HepG2 (cell line): Measurements from ENCODE around the gene MRPL50. TPM values are rescaled to one million over a fixed set of nuclear protein-coding genes. Genes with fewer than 3 reads are reported as not detected.

Experiments used
- AGO1 ChIP-seq: fragments of 200-400 bp; formaldehyde crosslinking; IDR thresholded peaks from 2 replicates; pipeline ENCODE4 v1.6.1; 2017; ENCODE audit warnings: mild to moderate bottlenecking, low read depth, low read length, moderate library complexity; ENCODE audit not compliant: poor library complexity, severe bottlenecking
- AGO2 ChIP-seq: fragments of 200-400 bp; formaldehyde crosslinking; optimal IDR thresholded peaks from 2 replicates; pipeline ENCODE3; 2017; ENCODE audit warnings: mild to moderate bottlenecking, low read depth, low read length, moderate library complexity
- ARID5B ChIP-seq: IDR thresholded peaks from 2 replicates; pipeline ENCODE4 v1.4.0; 2020; ENCODE audit warnings: mild to moderate bottlenecking, missing genetic modification reagents
- ASH2L ChIP-seq: fragments of 300-600, 200-600 bp; sonication (generic); IDR thresholded peaks from 2 replicates; pipeline ENCODE4 v1.7.0; 2017; ENCODE audit warnings: low read depth, mild to moderate bottlenecking, moderate library complexity, mixed read lengths, low read length; ENCODE audit not compliant: insufficient read length
- FOXO1 ChIP-seq: sonication (generic); formaldehyde crosslinking; IDR thresholded peaks from 2 replicates; pipeline ENCODE4 v1.4.0; 2020; ENCODE audit warnings: missing genetic modification reagents
- FOXP1 ChIP-seq, 2 experiments: fragments of 450-650 bp in 1 of 2; IDR thresholded peaks; 2 replicates each; pipeline ENCODE4 v1.6.1; 2017 to 2018; ENCODE audit warnings: antibody characterized with exemption in 1 of 2
- ISL2 ChIP-seq: sonication (generic); formaldehyde crosslinking; IDR thresholded peaks from 2 replicates; pipeline ENCODE4 v1.5.0; 2020; ENCODE audit warnings: missing genetic modification reagents
- JUND ChIP-seq: sonication (generic); formaldehyde crosslinking; IDR thresholded peaks from 2 replicates; pipeline ENCODE4 v1.8.0; 2022; ENCODE audit warnings: mild to moderate bottlenecking, missing genetic modification reagents
- NFE2L1 ChIP-seq: sonication (generic); formaldehyde crosslinking; IDR thresholded peaks from 2 replicates; pipeline ENCODE4 v1.4.0; 2020; ENCODE audit warnings: missing genetic modification reagents, mild to moderate bottlenecking, borderline replicate concordance
- PAF1 ChIP-seq: IDR thresholded peaks from 2 replicates; pipeline ENCODE4 v1.6.1; 2016; ENCODE audit warnings: missing genetic modification reagents, missing compliant biosample characterization
- ZFP90 ChIP-seq: sonication (generic); formaldehyde crosslinking; IDR thresholded peaks from 2 replicates; pipeline ENCODE4 v1.8.0; 2022; ENCODE audit warnings: missing genetic modification reagents, mild to moderate bottlenecking, inconsistent platforms, borderline replicate concordance
- ZKSCAN5 ChIP-seq: sonication (generic); formaldehyde crosslinking; IDR thresholded peaks from 2 replicates; pipeline ENCODE4 v1.5.1; 2020; ENCODE audit warnings: mild to moderate bottlenecking, missing genetic modification reagents
- ZNF281 ChIP-seq: sonication (generic); formaldehyde crosslinking; IDR thresholded peaks from 2 replicates; pipeline ENCODE4 v1.4.0; 2020; ENCODE audit warnings: missing genetic modification reagents, borderline replicate concordance
- ZNF484 ChIP-seq: sonication (generic); formaldehyde crosslinking; IDR thresholded peaks from 2 replicates; pipeline ENCODE4 v1.5.1; 2020; ENCODE audit warnings: mild to moderate bottlenecking, low read depth, missing genetic modification reagents, borderline replicate concordance
- ZNF609 ChIP-seq: sonication (generic); formaldehyde crosslinking; IDR thresholded peaks from 2 replicates; pipeline ENCODE4 v1.4.0; 2020; ENCODE audit warnings: mild to moderate bottlenecking, missing genetic modification reagents, borderline replicate concordance
- ZNF724P ChIP-seq: sonication (generic); formaldehyde crosslinking; IDR thresholded peaks from 2 replicates; pipeline ENCODE4 v1.8.0; 2022; ENCODE audit warnings: missing genetic modification reagents, borderline replicate concordance
- polyA plus RNA-seq, 8 experiments: library from polyadenylated mRNA; depleted of rRNA in 3 of 8; stranded (reverse) in 7 of 8; unstranded in 1 of 8; fragments of >200 nt; fragmentation: Illumina TruSeq in 4 of 8; extraction: Trizol in 4 of 8; gene quantifications; 2 replicates each; pipeline versions ENCODE4 v1.2.1 to v1.2.3, GENCODE V29; 2011 to 2016; ENCODE audit warnings: low read depth in 4 of 8, missing spikeins in 1 of 8, mixed read lengths in 1 of 8; ENCODE audit not compliant: insufficient read depth in 1 of 8
- total RNA-seq, 5 experiments: library from RNA; depleted of rRNA; stranded (reverse); fragments of >200 nt; fragmentation: Illumina TruSeq; extraction: Trizol; gene quantifications; 2 replicates each; pipeline ENCODE4 v1.2.3, GENCODE V29; 2016; ENCODE audit warnings: low read depth in 1 of 5

MRPL50 gene
- total and polyA plus RNA-seq, 2 of the 13 experiments (the other 11 are each of a cell fraction or from before 2014, with no cell fraction given) = 37.1 to 70.0 TPM

- peak; percentile 72; the same call in 1 of the 2 replicates for TF ChIP-seq ZNF281 (CRISPR knock-in tag)
- no peak for TF ChIP-seq AGO1
- no peak for TF ChIP-seq NFE2L1
- TF ChIP-seq ZKSCAN5 (CRISPR knock-in tag) = no peak
- peak; percentile 55 for TF ChIP-seq ASH2L
- no peak for TF ChIP-seq AGO2
- TF ChIP-seq PAF1 = no peak
- 0 out of 2 replicates have a peak, but pooled peaks have one; percentile 53 for TF ChIP-seq ISL2 (CRISPR knock-in tag)
- TF ChIP-seq ZNF484 (CRISPR knock-in tag) = no peak
- no peak; the same call in 1 of the 2 replicates for TF ChIP-seq ZNF609
- no peak for TF ChIP-seq JUND (CRISPR knock-in tag)
- TF ChIP-seq FOXO1 (CRISPR knock-in tag) = no peak
- no peak for TF ChIP-seq FOXP1 (IDR thresholded peaks at IDR 0.05)
- TF ChIP-seq FOXP1 (CRISPR knock-in tag; IDR thresholded peaks at IDR 0.05) = peak; percentile 51; the same call in 1 of the 2 replicates
- no peak for TF ChIP-seq ZFP90 (CRISPR knock-in tag)
- peak; percentile 36; the same call in 1 of the 2 replicates for TF ChIP-seq ARID5B (CRISPR knock-in tag)
- TF ChIP-seq ZNF724P (CRISPR knock-in tag) = no peak
Measured at GRCh38 chr9:101440714-101441230, 42.4 kb upstream of the MRPL50 start (continued).
